HepG2 (cell line): Measurements from ENCODE around the gene TOP1.

Experiments
- ATF7 ChIP-seq, 2 experiments: fragments of 450-650 bp in 1 of 2; sonication (generic) in 1 of 2; formaldehyde crosslinking in 1 of 2; IDR thresholded peaks; 2 replicates each; pipeline versions ENCODE4 v1.4.0 to v1.6.1; 2016 to 2020; ENCODE audit warnings: antibody characterized with exemption in 1 of 2, mild to moderate bottlenecking in 1 of 2, missing genetic modification reagents in 1 of 2
- CTCF ChIP-seq: sonication (generic); formaldehyde crosslinking; IDR thresholded peaks from 2 replicates; pipeline ENCODE4 v1.5.0; 2020; ENCODE audit warnings: mild to moderate bottlenecking, missing genetic modification reagents, moderate library complexity
- E2F1 ChIP-seq: sonication (generic); formaldehyde crosslinking; IDR thresholded peaks from 2 replicates; pipeline ENCODE4 v1.5.0; 2020; ENCODE audit warnings: missing genetic modification reagents
- JUND ChIP-seq: sonication (generic); formaldehyde crosslinking; IDR thresholded peaks from 2 replicates; pipeline ENCODE4 v1.8.0; 2022; ENCODE audit warnings: mild to moderate bottlenecking, missing genetic modification reagents
- POLR2AphosphoS5 ChIP-seq: IDR thresholded peaks from 2 replicates; pipeline ENCODE4 v1.6.1; 2012; ENCODE audit warnings: low read depth, low read length
- SNRNP70 ChIP-seq: fragments of 200-400 bp; formaldehyde crosslinking; IDR thresholded peaks from 2 replicates; pipeline ENCODE4 v1.6.1; 2017; ENCODE audit warnings: mild to moderate bottlenecking, low read depth, low read length, moderate library complexity
- ZNF850 ChIP-seq: sonication (generic); formaldehyde crosslinking; conservative IDR thresholded peaks from 2 replicates; pipeline ENCODE4 v1.9.0; 2021; ENCODE audit warnings: mild to moderate bottlenecking, missing genetic modification reagents
- ZZZ3 ChIP-seq: sonication (generic); formaldehyde crosslinking; IDR thresholded peaks from 2 replicates; pipeline ENCODE4 v1.4.0; 2020; ENCODE audit warnings: missing genetic modification reagents, mild to moderate bottlenecking, borderline replicate concordance

- TF ChIP-seq E2F1 (CRISPR knock-in tag) (no peak), ZNF850 (no peak), CTCF (no peak), POLR2AphosphoS5 (no peak), ATF7 (IDR thresholded peaks at IDR 0.05) (no peak), ATF7 (CRISPR knock-in tag; IDR thresholded peaks at IDR 0.05) (no peak), ZZZ3 (no peak), SNRNP70 (no peak), JUND (CRISPR knock-in tag) (no peak)
Measured at GRCh38 chr20:41167481-41168253, 139.0 kb downstream of the TOP1 start.
